Measurements from ENCODE around the gene AP2A2. TPM values are rescaled to one million over a fixed set of nuclear protein-coding genes. Genes with fewer than 3 reads are reported as not detected.

The AP2A2 gene
- total and polyA plus RNA-seq, 2 donors (not counting 1 experiment from before 2014, with no cell fraction given), result 53.1 to 57.0 TPM

- ATAC-seq (ENCODE audit: low read depth) (no peak), DNase-seq (no peak)
- Histone ChIP-seq H3K4me1 (ENCODE audit: control insufficient read depth in 2 of 2, insufficient read depth in 2 of 2, low read length in 2 of 2) (no peaks in the 10 kb centered on the region), H3K9me3 (ENCODE audit: control extremely low read depth in 1 of 3, control insufficient read depth in 2 of 3, insufficient read depth in 1 of 3, low read length in 2 of 3) (no peaks in the 10 kb centered on the region), H3K27ac (ENCODE audit: low read length in 2 of 2) (no peak overlapping the region), H4K20me1 (ENCODE audit: control insufficient read depth, insufficient read depth, low read length, poor library complexity, severe bottlenecking) (no peaks in the 10 kb centered on the region), H3K4me3 (ENCODE audit: control extremely low read depth in 1 of 5, extremely low read depth in 1 of 5, insufficient read depth in 1 of 5, low read depth in 2 of 5, low read length in 4 of 5) (no peak overlapping the region), H3K27me3 (replicated peaks in 1 of 4; ENCODE audit: control extremely low read depth in 1 of 4, control insufficient read depth in 3 of 4, insufficient read depth in 4 of 4, low read length in 3 of 4) (no peaks in the 10 kb centered on the region), H3K36me3 (replicated peaks in 1 of 2; ENCODE audit: control extremely low read depth in 1 of 2, control insufficient read depth in 1 of 2, extremely low read depth in 1 of 2, insufficient read depth in 2 of 2, low read length in 1 of 2) (no peaks in the 10 kb centered on the region), H2AFZ (ENCODE audit: insufficient read depth, low read depth, low read length, poor library complexity, severe bottlenecking) (no peak overlapping the region), H3K4me2 (replicated peaks; ENCODE audit: low read depth, low read length, poor library complexity, severe bottlenecking) (no peak overlapping the region), H3K9ac (ENCODE audit: low read length) (no peak overlapping the region), H3K79me2 (ENCODE audit: control insufficient read depth, insufficient read depth, low read length) (no peaks in the 10 kb centered on the region)
- no peaks in the 10 kb centered on the region for H3K4me1 Mint-ChIP-seq
- no peak overlapping the region for H3K4me3 Mint-ChIP-seq
- TF ChIP-seq CTCF (IDR thresholded peaks at IDR 0.05), result no peak
- TF ChIP-seq EZH2 (IDR thresholded peaks at IDR 0.05; ENCODE audit: borderline replicate concordance, insufficient read depth, low read depth, low read length, poor library complexity, severe bottlenecking), result no peak
- POLR2A ChIA-PET, result no interaction called here
- CTCF ChIA-PET, result no interaction called here
- H3K27me3 Mint-ChIP-seq, result no peaks in the 10 kb centered on the region
- H3K9me3 Mint-ChIP-seq (ENCODE audit: insufficient read depth), result no peaks in the 10 kb centered on the region
- H3K27ac Mint-ChIP-seq, result no peak overlapping the region
- intact Hi-C loops (cut with micrococcal nuclease), result no loop called here
- WGBS (ENCODE audit: insufficient coverage), result 89% methylated on average over 39 of the region's 39 CpGs
Measured at GRCh38 chr11:1034456-1035295, 109.0 kb downstream of the AP2A2 start.

GRCh38 chr11:1035577-1036283, 110.1 kb downstream of the AP2A2 start:
- no peak for DNase-seq
- no peak overlapping the region for H3K4me3 Mint-ChIP-seq
- H3K27me3 Mint-ChIP-seq, result no peaks in the 10 kb centered on the region
- Histone ChIP-seq H3K4me1 (ENCODE audit: control insufficient read depth in 2 of 2, insufficient read depth in 2 of 2, low read length in 2 of 2) (no peaks in the 10 kb centered on the region), H2AFZ (ENCODE audit: insufficient read depth, low read depth, low read length, poor library complexity, severe bottlenecking) (no peak overlapping the region), H4K20me1 (ENCODE audit: control insufficient read depth, insufficient read depth, low read length, poor library complexity, severe bottlenecking) (no peaks in the 10 kb centered on the region), H3K79me2 (ENCODE audit: control insufficient read depth, insufficient read depth, low read length) (no peaks in the 10 kb centered on the region), H3K27me3 (replicated peaks in 1 of 4; ENCODE audit: control extremely low read depth in 1 of 4, control insufficient read depth in 3 of 4, insufficient read depth in 4 of 4, low read length in 3 of 4) (no peaks in the 10 kb centered on the region), H3K36me3 (replicated peaks in 1 of 2; ENCODE audit: control extremely low read depth in 1 of 2, control insufficient read depth in 1 of 2, extremely low read depth in 1 of 2, insufficient read depth in 2 of 2, low read length in 1 of 2) (no peaks in the 10 kb centered on the region), H3K4me2 (replicated peaks; ENCODE audit: low read depth, low read length, poor library complexity, severe bottlenecking) (no peak overlapping the region), H3K9me3 (ENCODE audit: control extremely low read depth in 1 of 3, control insufficient read depth in 2 of 3, insufficient read depth in 1 of 3, low read length in 2 of 3) (no peaks in the 10 kb centered on the region), H3K27ac (ENCODE audit: low read length in 2 of 2) (no peak overlapping the region), H3K9ac (ENCODE audit: low read length) (no peak overlapping the region), H3K4me3 (ENCODE audit: control extremely low read depth in 1 of 5, extremely low read depth in 1 of 5, insufficient read depth in 1 of 5, low read depth in 2 of 5, low read length in 4 of 5) (no peak overlapping the region)
- POLR2A ChIA-PET, result no interaction called here
- CTCF ChIA-PET, result no interaction called here
- no peak overlapping the region for H3K27ac Mint-ChIP-seq
- H3K9me3 Mint-ChIP-seq (ENCODE audit: insufficient read depth), result no peaks in the 10 kb centered on the region
- WGBS (ENCODE audit: insufficient coverage), result 91% methylated on average over 26 of the region's 29 CpGs
- ATAC-seq (ENCODE audit: low read depth), result no peak
- intact Hi-C loops (cut with micrococcal nuclease), result no loop called here
- no peaks in the 10 kb centered on the region for H3K4me1 Mint-ChIP-seq
- no peak for TF ChIP-seq CTCF (IDR thresholded peaks at IDR 0.05)
- no peak for TF ChIP-seq EZH2 (IDR thresholded peaks at IDR 0.05; ENCODE audit: borderline replicate concordance, insufficient read depth, low read depth, low read length, poor library complexity, severe bottlenecking)

All from B cell (primary cell).